ENCODE measurements around the gene FOXS1.

DNA sequence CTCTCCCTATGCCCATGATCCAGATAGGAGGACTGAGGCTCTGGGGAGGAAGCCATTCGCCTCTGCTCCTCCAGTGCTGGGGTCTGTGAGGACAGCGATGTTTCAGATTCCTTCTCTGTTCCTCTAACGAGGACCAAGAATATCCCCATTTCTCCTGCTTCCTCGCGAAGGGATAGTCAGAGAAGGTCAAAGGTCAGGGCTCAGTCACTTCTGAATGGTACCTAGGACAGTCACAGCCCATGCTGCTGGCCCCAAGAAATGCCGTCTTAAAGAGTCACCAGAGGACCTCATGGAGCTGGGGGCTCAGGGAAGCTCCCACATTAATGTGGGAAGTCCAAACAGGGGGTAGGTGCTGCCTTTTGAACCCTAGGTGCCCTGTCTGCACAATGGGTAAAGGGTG lies 2.1 kb downstream of the FOXS1 start:
- TF ChIP-seq, protein P1, sequence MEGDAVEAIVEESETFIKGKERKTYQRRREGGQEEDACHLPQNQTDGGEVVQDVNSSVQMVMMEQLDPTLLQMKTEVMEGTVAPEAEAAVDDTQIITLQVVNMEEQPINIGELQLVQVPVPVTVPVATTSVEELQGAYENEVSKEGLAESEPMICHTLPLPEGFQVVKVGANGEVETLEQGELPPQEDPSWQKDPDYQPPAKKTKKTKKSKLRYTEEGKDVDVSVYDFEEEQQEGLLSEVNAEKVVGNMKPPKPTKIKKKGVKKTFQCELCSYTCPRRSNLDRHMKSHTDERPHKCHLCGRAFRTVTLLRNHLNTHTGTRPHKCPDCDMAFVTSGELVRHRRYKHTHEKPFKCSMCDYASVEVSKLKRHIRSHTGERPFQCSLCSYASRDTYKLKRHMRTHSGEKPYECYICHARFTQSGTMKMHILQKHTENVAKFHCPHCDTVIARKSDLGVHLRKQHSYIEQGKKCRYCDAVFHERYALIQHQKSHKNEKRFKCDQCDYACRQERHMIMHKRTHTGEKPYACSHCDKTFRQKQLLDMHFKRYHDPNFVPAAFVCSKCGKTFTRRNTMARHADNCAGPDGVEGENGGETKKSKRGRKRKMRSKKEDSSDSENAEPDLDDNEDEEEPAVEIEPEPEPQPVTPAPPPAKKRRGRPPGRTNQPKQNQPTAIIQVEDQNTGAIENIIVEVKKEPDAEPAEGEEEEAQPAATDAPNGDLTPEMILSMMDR (IDR thresholded peaks at IDR 0.05): no peak
- no peak for TF ChIP-seq POLR2A (IDR thresholded peaks at IDR 0.05)

All from heart left ventricle (tissue), 13 donors.